GM12874 (cell line): ENCODE results near the gene MOGAT1.

Source experiments
- TF ChIP-seq, protein P1 (sequence below): IDR thresholded peaks from 2 replicates; pipeline ENCODE4 v1.5.1; 2011; ENCODE audit warnings: low read depth, mild to moderate bottlenecking, control low read depth, low read length, moderate library complexity; ENCODE audit not compliant: insufficient read depth

Gene MOGAT1

DNA sequence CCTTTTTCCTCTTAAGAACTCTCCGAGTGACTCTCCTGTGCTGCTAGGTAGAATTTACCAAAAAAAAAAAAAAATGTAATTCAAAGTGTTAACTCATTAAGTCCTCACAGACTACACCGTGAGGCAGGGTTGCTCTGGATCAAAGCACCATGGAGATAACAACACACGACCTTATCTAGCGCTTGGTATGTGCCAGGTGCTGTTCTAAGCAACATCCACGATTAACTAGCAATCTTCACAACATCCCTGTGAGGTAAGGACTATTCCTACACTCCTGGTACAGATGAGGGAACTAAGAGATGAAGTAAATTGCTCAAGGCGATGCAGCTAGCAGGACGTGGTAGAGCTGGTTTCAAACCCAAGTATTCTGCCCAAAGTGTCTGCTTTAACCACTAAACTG is 1.8 kb downstream of the MOGAT1 start:
- TF ChIP-seq, protein P1, sequence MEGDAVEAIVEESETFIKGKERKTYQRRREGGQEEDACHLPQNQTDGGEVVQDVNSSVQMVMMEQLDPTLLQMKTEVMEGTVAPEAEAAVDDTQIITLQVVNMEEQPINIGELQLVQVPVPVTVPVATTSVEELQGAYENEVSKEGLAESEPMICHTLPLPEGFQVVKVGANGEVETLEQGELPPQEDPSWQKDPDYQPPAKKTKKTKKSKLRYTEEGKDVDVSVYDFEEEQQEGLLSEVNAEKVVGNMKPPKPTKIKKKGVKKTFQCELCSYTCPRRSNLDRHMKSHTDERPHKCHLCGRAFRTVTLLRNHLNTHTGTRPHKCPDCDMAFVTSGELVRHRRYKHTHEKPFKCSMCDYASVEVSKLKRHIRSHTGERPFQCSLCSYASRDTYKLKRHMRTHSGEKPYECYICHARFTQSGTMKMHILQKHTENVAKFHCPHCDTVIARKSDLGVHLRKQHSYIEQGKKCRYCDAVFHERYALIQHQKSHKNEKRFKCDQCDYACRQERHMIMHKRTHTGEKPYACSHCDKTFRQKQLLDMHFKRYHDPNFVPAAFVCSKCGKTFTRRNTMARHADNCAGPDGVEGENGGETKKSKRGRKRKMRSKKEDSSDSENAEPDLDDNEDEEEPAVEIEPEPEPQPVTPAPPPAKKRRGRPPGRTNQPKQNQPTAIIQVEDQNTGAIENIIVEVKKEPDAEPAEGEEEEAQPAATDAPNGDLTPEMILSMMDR = no peak

DNA sequence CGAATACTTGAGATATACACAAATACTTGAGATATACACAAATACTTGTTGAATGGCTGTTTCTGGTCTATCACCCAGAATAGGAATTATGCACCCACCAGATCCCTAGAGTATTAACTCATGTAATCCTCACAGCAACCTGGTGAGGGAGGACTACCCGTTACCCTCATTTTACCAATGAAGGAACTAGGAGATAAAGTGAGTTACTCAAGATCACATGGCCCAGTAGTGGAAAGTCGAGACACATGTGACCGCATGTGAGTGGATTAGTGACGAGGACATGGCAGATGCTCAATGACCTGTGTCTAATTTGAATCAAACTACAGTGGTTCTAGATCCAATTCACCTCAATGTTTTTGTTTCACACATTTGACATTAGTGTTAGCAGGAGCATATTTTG is 2.4 kb downstream of the MOGAT1 start:
- TF ChIP-seq, protein P1 = no peak

DNA sequence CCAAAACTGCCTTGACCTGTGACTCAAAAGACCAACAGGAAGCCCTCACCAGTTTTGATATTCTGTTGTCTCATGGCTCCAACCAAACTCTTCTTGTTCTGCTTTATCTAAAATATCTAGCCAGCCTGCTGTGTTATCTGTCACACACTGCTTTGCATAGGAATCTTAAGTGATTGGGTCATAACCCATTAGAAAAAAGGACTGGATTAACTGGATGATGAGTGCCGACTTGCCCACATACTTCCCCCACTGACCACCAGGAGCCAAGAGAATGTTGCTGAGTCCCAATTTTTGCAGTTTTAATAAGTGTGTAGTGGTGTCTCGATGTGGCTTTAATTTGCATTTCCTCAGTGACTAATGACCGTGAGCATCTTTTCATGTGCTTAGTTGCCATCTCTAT is 6.5 kb downstream of the MOGAT1 start:
- TF ChIP-seq, protein P1 = no peak

DNA sequence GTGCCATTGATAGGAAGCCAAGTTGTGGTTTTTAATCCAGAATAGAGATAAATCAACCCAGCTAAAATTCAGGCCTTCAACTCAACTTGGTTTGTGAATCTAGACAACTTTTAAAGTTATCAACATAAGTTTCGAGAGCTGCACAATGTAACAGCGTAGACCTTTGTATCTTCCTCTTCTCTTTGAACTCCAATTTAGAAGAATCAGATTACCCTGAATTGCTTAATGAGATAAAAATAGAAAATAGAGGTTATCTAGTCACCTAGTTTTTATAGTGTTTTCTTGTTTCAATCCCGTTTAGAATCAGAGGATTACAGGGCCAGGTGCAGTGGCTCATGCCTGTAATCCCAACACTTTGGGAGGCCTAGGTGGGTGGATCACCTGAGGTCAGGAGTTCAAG is 12.3 kb downstream of the MOGAT1 start:
- TF ChIP-seq, protein P1 = no peak

DNA sequence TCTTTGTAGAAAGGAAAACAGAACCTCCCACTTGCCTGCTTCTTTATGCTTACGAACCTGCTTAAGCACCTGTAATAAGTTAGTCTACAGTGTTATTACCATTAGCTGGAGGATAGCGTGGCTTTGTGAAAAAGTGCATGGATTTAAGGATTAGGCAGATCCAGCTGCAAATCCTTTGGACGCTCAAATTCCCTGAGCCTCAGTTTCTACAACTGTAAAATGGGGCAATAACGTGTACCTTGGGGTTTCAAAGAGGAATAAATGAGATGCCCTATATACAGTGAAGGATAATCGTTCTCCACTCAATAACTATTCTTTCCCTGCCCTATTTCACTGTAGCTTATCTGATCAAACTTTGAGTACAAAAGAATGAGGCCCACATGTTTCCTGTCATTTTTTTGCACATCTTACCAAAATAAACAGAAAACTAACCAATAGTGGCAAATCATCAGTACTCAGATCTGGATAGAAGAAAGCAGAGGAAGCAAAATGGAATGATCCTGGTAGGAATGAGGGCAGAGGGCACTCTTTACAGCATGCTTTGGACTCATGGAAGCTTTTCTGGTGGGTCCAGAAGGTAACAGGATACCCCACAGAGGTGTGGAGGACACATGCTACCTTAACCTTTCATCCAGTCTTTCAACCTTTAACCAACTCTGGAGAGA is 14.8 kb downstream of the MOGAT1 start:
- TF ChIP-seq, protein P1 = no peak

DNA sequence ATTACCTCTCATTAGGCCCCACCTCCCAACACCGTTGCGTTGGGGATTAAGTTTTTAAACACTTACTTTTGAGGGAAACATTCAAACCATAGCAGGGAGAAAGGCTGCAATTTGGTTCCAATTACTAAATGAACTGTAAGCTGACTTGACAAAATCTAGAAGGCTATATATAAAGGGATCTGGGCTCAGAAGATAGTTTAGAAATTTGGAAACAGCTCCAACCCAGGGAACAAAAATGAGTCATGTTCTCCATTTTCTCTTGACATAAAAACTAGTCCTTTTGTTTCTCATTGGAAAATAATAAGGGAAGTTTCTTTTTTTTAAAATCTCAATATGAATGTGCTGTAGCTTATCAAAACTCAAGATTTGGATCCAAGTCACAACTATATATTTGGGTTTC is 17.5 kb downstream of the MOGAT1 start:
- TF ChIP-seq, protein P1 = no peak

DNA sequence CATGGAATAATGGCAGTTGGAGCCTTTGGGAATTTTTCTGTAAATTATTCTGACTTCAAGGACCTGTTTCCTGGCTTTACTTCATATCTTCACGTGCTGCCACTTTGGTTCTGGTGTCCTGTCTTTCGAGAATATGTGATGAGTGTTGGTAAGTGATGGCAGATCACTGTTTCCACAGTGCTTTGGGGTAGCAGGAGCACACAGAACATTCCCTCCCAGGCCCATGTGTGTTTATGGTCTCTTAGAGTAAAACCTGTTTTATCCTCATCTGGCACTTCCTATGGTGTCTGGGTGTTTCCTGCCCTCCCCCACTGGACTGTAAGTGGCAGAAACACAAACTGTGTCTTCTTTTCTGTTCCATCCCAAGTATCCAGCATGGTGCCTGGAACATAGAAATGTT is 17.9 kb downstream of the MOGAT1 start:
- TF ChIP-seq, protein P1 = no peak
